HEK293 (cell line): ENCODE measurements around the gene EEF1AKMT4.

Source experiments
- ZBTB21 ChIP-seq: fragments of 450-650 bp; formaldehyde crosslinking; IDR thresholded peaks from 2 replicates; pipeline ENCODE4 v1.5.1; 2017; ENCODE audit warnings: missing biosample characterization, missing genetic modification characterization
- ZIC2 ChIP-seq: fragments of 450-650 bp; formaldehyde crosslinking; IDR thresholded peaks from 2 replicates; pipeline ENCODE4 v1.5.1; 2016; ENCODE audit warnings: missing biosample characterization, missing genetic modification characterization
- ZNF214 ChIP-seq: fragments of 450-650 bp; formaldehyde crosslinking; IDR thresholded peaks from 2 replicates; pipeline ENCODE4 v1.5.1; 2017; ENCODE audit warnings: missing biosample characterization, mild to moderate bottlenecking, missing genetic modification characterization, borderline replicate concordance
- ZNF274 ChIP-seq, 2 experiments: fragments of 200-500 bp in 1 of 2; fragments of 450-650 bp in 1 of 2; sonication (Bioruptor generic) in 1 of 2; formaldehyde crosslinking in 1 of 2; IDR thresholded peaks; 2 replicates each; pipeline versions ENCODE4 v1.5.1 to v1.6.1; 2014 to 2016; ENCODE audit warnings: borderline replicate concordance in 1 of 2, inconsistent platforms in 1 of 2, low read length in 1 of 2, missing biosample characterization in 1 of 2, missing genetic modification characterization in 1 of 2
- ZNF777 ChIP-seq: fragments of 450-650 bp; formaldehyde crosslinking; IDR thresholded peaks from 2 replicates; pipeline ENCODE4 v1.5.1; 2017; ENCODE audit warnings: missing biosample characterization, missing genetic modification characterization, borderline replicate concordance
- ZSCAN30 ChIP-seq: fragments of 450-650 bp; IDR thresholded peaks from 2 replicates; pipeline ENCODE4 v1.5.1; 2018; ENCODE audit warnings: missing biosample characterization, mild to moderate bottlenecking, missing genetic modification characterization, moderate library complexity
- TF ChIP-seq, protein P1 (sequence below): fragments of 450-650 bp; formaldehyde crosslinking; IDR thresholded peaks from 2 replicates; pipeline ENCODE4 v1.5.1; 2016; ENCODE audit warnings: missing biosample characterization, missing genetic modification characterization

DNA sequence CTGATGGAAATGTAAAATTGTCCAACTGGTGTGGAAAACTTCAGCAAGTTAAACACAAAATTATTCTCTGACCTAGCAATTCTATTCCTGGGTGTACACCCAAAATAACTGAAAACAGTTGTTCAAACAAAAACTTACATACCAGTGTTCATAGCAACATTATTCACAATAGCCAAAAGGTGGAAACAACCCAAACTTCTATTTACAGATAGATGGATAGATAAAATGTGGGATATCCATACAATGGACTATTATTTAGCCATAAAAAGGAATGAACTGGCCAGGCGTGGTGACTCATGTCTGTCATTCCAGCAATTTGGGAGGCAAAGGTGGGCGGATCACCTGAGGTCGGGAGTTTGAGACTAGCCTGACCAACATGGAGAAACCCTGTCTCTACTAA, 27.0 kb upstream of the EEF1AKMT4 start:
- TF ChIP-seq ZNF274 (IDR thresholded peaks at IDR 0.05; ENCODE audit: low read length) (no peak), ZNF274 (tag by site-specific recombination; IDR thresholded peaks at IDR 0.05; ENCODE audit: borderline replicate concordance) (no peak), ZSCAN30 (no peak), ZNF214 (tag by site-specific recombination) (no peak), ZIC2 (tag by site-specific recombination) (no peak), ZBTB21 (tag by site-specific recombination) (no peak), ZNF777 (tag by site-specific recombination) (no peak)
- TF ChIP-seq, protein P1, sequence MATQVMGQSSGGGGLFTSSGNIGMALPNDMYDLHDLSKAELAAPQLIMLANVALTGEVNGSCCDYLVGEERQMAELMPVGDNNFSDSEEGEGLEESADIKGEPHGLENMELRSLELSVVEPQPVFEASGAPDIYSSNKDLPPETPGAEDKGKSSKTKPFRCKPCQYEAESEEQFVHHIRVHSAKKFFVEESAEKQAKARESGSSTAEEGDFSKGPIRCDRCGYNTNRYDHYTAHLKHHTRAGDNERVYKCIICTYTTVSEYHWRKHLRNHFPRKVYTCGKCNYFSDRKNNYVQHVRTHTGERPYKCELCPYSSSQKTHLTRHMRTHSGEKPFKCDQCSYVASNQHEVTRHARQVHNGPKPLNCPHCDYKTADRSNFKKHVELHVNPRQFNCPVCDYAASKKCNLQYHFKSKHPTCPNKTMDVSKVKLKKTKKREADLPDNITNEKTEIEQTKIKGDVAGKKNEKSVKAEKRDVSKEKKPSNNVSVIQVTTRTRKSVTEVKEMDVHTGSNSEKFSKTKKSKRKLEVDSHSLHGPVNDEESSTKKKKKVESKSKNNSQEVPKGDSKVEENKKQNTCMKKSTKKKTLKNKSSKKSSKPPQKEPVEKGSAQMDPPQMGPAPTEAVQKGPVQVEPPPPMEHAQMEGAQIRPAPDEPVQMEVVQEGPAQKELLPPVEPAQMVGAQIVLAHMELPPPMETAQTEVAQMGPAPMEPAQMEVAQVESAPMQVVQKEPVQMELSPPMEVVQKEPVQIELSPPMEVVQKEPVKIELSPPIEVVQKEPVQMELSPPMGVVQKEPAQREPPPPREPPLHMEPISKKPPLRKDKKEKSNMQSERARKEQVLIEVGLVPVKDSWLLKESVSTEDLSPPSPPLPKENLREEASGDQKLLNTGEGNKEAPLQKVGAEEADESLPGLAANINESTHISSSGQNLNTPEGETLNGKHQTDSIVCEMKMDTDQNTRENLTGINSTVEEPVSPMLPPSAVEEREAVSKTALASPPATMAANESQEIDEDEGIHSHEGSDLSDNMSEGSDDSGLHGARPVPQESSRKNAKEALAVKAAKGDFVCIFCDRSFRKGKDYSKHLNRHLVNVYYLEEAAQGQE (tag by site-specific recombination), result no peak
